ENCODE measurements around the gene H6PD.

H6PD gene

DNA sequence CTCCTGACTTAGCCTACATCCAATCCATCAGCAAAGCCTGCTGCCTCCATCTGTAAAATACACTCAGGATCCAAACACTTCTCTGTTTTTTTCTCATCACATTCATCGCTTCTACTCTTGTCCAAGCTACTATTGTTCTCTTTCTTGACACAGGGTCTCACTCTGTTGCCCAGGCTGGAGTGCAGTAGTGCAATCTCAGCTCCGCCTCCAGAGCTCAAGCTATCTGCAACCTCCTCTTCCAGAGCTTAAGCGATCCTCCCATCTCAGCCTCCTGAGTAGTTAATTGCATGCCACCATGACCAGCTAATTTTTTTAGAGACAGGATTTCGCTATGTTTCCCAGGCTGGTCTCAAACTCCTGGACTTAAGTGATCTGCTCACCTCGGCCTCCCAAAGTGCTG lies 44.3 kb upstream of the H6PD start:
- peaks cover 0 to 5% of the 10 kb centered on the region in 2 experiments; a peak in 1 of 3 replicates for H3K36me3 ChIP-seq (ENCODE audit: control insufficient read depth in 2 of 2, insufficient read depth in 1 of 2, low read length in 2 of 2)
- 0 out of 2 replicates have a peak, but pooled peaks cover 2% of the 10 kb centered on the region for H3K4me1 ChIP-seq (ENCODE audit: control insufficient read depth, insufficient read depth, low read length)
- CTCF ChIA-PET, result interaction anchor here (1.0 to 3.3 kb wide), 3 partner anchors 8 to 48 kb away, joined by 3 to 14 read pairs (median 6); no protein-coding TSS in a partner anchor
- H3K9me3 ChIP-seq (ENCODE audit: control insufficient read depth, insufficient read depth, low read depth, low read length), result no peaks in the 10 kb centered on the region
- no peak overlapping the region for H3K4me3 ChIP-seq (ENCODE audit: low read depth, low read length)
- POLR2A ChIA-PET, result interaction anchor here (0.6 kb wide), 1 partner anchor 259 kb away, joined by 3 read pairs; no protein-coding TSS in a partner anchor
- H3K27ac ChIP-seq (ENCODE audit: extremely low read depth, low read depth, low read length), result no peak overlapping the region
- TF ChIP-seq, protein P1, sequence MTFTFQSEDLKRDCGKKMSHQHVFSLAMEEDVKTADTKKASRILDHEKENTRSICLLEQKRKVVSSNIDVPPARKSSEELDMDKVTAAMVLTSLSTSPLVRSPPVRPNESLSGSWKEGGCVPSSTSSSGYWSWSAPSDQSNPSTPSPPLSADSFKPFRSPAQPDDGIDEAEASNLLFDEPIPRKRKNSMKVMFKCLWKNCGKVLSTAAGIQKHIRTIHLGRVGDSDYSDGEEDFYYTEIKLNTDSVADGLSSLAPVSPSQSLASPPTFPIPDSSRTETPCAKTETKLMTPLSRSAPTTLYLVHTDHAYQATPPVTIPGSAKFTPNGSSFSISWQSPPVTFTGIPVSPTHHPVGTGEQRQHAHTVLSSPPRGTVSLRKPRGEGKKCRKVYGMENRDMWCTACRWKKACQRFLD (tag by site-specific recombination; IDR thresholded peaks at IDR 0.05), result no peak
- 0 out of 2 replicates have a peak, but pooled peaks have one; percentile 42 for TF ChIP-seq ZNF121 (tag by site-specific recombination; IDR thresholded peaks at IDR 0.05)

DNA sequence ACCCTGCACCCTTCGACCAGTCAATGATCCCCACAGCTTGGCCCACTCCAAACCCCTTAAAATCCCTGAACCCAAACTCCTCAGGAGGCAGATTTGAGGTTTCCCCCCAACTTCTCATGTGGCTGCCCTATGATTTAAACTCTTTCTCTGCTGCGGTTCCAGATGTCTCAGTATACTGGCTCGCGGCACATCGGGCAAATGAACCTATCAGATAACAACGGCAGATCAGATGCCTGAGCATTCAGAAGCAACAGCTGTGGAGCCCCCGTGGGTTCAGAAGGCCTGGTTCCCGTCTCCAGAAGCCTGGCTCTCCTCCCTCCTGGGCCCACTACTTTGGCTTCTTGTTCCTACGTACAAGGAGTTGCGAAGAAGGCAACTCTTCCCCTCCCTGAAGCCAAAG lies 43.3 kb upstream of the H6PD start:
- peaks cover 0 to 3% of the 10 kb centered on the region in 2 experiments; a peak in 1 of 3 replicates for H3K36me3 ChIP-seq (ENCODE audit: control insufficient read depth in 2 of 2, insufficient read depth in 1 of 2, low read length in 2 of 2)
- CTCF ChIA-PET, result no interaction called here
- no peak overlapping the region for H3K4me3 ChIP-seq (ENCODE audit: low read depth, low read length)
- TF ChIP-seq ZNF654 (tag by site-specific recombination; IDR thresholded peaks at IDR 0.05; ENCODE audit: low read depth) (no peak), ZNF548 (tag by site-specific recombination; IDR thresholded peaks at IDR 0.05) (no peak), ZNF560 (tag by site-specific recombination; IDR thresholded peaks at IDR 0.05; ENCODE audit: borderline replicate concordance) (no peak), ZNF776 (tag by site-specific recombination; IDR thresholded peaks at IDR 0.05; ENCODE audit: borderline replicate concordance) (no peak), ZNF514 (tag by site-specific recombination; IDR thresholded peaks at IDR 0.05) (no peak), ZNF768 (tag by site-specific recombination; IDR thresholded peaks at IDR 0.05) (no peak), ZNF221 (tag by site-specific recombination; IDR thresholded peaks at IDR 0.05; ENCODE audit: borderline replicate concordance) (no peak), ZNF664 (tag by site-specific recombination; IDR thresholded peaks at IDR 0.05) (no peak), ZNF19 (tag by site-specific recombination; IDR thresholded peaks at IDR 0.05; ENCODE audit: low read depth) (no peak), MEIS1 (CRISPR knock-in tag; IDR thresholded peaks at IDR 0.05; ENCODE audit: borderline replicate concordance) (no peak), ZNF146 (tag by site-specific recombination; IDR thresholded peaks at IDR 0.05) (no peak), ZNF404 (tag by site-specific recombination; IDR thresholded peaks at IDR 0.05) (no peak)
- TF ChIP-seq, protein P2, sequence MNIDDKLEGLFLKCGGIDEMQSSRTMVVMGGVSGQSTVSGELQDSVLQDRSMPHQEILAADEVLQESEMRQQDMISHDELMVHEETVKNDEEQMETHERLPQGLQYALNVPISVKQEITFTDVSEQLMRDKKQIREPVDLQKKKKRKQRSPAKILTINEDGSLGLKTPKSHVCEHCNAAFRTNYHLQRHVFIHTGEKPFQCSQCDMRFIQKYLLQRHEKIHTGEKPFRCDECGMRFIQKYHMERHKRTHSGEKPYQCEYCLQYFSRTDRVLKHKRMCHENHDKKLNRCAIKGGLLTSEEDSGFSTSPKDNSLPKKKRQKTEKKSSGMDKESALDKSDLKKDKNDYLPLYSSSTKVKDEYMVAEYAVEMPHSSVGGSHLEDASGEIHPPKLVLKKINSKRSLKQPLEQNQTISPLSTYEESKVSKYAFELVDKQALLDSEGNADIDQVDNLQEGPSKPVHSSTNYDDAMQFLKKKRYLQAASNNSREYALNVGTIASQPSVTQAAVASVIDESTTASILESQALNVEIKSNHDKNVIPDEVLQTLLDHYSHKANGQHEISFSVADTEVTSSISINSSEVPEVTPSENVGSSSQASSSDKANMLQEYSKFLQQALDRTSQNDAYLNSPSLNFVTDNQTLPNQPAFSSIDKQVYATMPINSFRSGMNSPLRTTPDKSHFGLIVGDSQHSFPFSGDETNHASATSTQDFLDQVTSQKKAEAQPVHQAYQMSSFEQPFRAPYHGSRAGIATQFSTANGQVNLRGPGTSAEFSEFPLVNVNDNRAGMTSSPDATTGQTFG (tag by site-specific recombination; IDR thresholded peaks at IDR 0.05; ENCODE audit: borderline replicate concordance), result no peak
- TF ChIP-seq, protein P3, sequence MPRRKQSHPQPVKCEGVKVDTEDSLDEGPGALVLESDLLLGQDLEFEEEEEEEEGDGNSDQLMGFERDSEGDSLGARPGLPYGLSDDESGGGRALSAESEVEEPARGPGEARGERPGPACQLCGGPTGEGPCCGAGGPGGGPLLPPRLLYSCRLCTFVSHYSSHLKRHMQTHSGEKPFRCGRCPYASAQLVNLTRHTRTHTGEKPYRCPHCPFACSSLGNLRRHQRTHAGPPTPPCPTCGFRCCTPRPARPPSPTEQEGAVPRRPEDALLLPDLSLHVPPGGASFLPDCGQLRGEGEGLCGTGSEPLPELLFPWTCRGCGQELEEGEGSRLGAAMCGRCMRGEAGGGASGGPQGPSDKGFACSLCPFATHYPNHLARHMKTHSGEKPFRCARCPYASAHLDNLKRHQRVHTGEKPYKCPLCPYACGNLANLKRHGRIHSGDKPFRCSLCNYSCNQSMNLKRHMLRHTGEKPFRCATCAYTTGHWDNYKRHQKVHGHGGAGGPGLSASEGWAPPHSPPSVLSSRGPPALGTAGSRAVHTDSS (tag by site-specific recombination; IDR thresholded peaks at IDR 0.05), result no peak
- TF ChIP-seq, protein P4, sequence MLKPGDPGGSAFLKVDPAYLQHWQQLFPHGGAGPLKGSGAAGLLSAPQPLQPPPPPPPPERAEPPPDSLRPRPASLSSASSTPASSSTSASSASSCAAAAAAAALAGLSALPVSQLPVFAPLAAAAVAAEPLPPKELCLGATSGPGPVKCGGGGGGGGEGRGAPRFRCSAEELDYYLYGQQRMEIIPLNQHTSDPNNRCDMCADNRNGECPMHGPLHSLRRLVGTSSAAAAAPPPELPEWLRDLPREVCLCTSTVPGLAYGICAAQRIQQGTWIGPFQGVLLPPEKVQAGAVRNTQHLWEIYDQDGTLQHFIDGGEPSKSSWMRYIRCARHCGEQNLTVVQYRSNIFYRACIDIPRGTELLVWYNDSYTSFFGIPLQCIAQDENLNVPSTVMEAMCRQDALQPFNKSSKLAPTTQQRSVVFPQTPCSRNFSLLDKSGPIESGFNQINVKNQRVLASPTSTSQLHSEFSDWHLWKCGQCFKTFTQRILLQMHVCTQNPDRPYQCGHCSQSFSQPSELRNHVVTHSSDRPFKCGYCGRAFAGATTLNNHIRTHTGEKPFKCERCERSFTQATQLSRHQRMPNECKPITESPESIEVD (tag by site-specific recombination; IDR thresholded peaks at IDR 0.05), result no peak
- no peak overlapping the region for H3K27ac ChIP-seq (ENCODE audit: extremely low read depth, low read depth, low read length)
- 0 out of 2 replicates have a peak, but pooled peaks cover 2% of the 10 kb centered on the region for H3K4me1 ChIP-seq (ENCODE audit: control insufficient read depth, insufficient read depth, low read length)
- no peaks in the 10 kb centered on the region for H3K9me3 ChIP-seq (ENCODE audit: control insufficient read depth, insufficient read depth, low read depth, low read length)
- POLR2A ChIA-PET, result no interaction called here
